ENCODE results near the gene TERC.

Gene TERC

DNA sequence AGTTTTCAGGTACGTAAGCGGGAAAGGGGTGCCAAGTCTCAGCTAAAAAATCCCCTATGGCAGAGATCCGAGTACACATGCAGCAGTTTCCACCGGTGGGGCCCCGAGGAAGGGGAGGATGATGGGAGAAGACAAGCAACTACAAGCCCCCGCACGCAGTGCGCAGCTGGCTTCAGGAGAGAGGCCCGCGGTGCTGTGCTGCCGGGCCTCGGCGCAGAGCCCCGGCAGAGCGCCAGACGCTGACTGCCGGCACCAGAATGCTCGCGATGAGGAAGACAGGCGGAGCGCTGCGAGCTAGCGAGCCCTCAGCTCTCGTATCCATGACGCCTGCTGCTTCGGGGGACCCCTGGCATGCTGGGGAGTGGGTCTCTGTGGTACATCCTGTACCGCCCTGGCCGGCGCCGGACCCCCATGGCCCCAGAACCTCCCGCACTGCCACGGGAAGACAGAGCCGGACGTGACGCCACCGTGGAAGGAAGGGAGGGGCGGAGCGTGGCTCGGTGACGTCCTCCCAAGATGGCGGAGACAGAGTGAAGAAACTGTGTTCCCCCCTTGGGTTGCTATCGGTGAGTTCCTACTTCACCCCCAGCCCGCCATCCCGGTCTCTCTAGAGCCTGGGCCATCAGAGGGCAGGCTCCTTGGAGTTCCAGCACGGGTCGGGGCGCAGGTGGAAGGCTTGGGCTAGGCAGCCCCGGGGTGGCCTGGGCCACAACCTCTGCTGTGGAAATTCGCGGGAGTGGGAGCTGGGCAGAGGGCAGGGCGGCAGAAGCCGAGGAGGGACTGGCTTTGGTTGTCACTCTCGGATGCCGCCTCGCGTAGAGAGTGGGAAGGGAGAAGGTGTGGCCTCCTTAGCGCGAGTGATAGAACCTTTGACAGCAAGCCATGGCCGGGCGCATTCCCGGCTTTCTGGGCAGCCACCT, 8.3 kb upstream of the TERC start, which contains the start of gene MYNN:
TSS of gene MYNN (plus strand) at position 500 of the 920 bp plus-strand sequence. CDS start 900 bp downstream, outside the sequence.
- DNase-seq, result peak; percentile 92
- no peak for TF ChIP-seq CTCF (IDR thresholded peaks at IDR 0.05)
- peaks cover 7% of the 10 kb centered on the region for H3K27me3 Mint-ChIP-seq (ENCODE audit: low read depth, poor library complexity)
- H3K36me3 Mint-ChIP-seq (ENCODE audit: low read depth), result peaks cover 24% of the 10 kb centered on the region
- no peaks in the 10 kb centered on the region for H3K9me3 Mint-ChIP-seq
- peak within 1 kb of the TSS; percentile 100 for H3K4me3 Mint-ChIP-seq
- H3K27ac Mint-ChIP-seq, result peak within 1 kb of the TSS; percentile 100
- H3K4me1 Mint-ChIP-seq, result peaks cover 37% of the 10 kb centered on the region

DNA sequence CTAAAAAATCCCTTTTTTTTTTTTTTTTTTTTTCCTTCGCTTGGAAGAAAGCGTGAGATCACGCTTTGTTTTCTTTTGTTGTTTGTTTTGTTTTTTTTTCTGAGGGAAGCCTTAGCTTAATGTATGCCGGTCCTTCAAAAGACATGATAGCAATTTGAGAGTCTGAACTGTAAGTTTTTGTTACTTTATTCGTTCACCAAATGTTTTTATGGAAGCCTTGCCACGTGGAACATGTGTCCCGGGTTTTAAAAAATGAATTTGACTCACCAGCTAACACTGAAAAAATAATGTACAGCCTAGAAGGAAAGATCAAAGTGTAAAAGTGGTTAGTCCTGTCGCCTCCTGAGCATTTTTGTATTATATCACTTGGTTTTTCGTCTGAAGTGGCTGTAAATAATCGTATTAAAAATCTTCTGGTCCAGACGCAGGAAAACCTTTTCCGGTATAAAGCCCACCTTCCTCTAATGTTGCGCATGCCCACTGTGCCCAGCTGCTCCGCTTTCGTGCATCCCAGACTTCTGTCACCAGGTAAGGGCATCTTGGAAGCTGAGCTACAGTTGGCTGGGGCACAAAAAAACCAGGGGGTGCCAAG, 7.5 kb upstream of the TERC start:
- Mint-ChIP-seq H3K9me3 (no peaks in the 10 kb centered on the region), H3K27me3 (ENCODE audit: low read depth, poor library complexity) (peaks cover 7% of the 10 kb centered on the region), H3K4me1 (peaks cover 37% of the 10 kb centered on the region), H3K36me3 (ENCODE audit: low read depth) (peaks cover 22% of the 10 kb centered on the region), H3K4me3 (peak overlapping the region; percentile 100), H3K27ac (peak overlapping the region; percentile 100)
- TF ChIP-seq CTCF (IDR thresholded peaks at IDR 0.05), result no peak
- peak; percentile 67 for DNase-seq

DNA sequence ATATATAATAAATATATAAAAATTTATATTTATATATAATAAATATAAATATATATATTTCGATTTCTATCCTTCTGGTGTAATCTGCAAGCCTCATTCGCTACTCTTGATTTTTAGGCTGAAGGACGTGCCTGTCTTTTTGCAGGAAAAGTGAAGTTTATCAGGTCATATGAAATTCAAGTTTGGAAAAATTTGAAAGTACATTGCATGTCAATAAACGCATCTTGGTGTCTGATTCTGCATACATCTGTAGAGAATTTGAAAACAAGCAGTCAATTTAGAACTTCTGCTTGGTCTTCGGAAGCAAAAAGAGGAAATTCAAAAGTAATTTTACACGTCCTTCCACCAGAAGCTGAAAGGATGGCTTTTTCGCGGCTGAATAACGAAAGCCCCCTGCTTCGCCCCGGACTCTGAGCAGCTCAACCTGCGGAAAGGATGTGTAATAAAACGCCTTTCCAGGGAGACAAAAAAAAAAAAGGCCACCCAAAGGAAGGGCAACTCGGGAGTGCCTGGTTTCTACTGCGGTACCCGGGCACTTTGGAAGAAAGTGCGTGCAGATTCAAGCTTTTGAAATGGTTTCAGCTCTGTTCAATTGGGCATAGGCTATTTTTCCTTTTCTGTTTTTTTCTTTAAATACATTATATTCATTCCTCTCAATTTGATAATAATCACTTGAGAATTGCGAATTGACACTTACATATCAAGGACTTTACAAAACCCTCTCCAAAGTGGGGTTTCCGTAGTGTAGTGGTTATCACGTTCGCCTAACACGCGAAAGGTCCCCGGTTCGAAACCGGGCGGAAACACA, 6.8 kb upstream of the TERC start:
- peaks cover 15% of the 10 kb centered on the region for H3K36me3 Mint-ChIP-seq (ENCODE audit: low read depth)
- peak overlapping the region; percentile 100 for H3K4me3 Mint-ChIP-seq
- no peak for TF ChIP-seq CTCF (IDR thresholded peaks at IDR 0.05)
- H3K27me3 Mint-ChIP-seq (ENCODE audit: low read depth, poor library complexity), result peaks cover 7% of the 10 kb centered on the region
- peak overlapping the region; percentile 100 for H3K27ac Mint-ChIP-seq
- peaks cover 37% of the 10 kb centered on the region for H3K4me1 Mint-ChIP-seq
- DNase-seq, result peak; percentile 65
- no peaks in the 10 kb centered on the region for H3K9me3 Mint-ChIP-seq

DNA sequence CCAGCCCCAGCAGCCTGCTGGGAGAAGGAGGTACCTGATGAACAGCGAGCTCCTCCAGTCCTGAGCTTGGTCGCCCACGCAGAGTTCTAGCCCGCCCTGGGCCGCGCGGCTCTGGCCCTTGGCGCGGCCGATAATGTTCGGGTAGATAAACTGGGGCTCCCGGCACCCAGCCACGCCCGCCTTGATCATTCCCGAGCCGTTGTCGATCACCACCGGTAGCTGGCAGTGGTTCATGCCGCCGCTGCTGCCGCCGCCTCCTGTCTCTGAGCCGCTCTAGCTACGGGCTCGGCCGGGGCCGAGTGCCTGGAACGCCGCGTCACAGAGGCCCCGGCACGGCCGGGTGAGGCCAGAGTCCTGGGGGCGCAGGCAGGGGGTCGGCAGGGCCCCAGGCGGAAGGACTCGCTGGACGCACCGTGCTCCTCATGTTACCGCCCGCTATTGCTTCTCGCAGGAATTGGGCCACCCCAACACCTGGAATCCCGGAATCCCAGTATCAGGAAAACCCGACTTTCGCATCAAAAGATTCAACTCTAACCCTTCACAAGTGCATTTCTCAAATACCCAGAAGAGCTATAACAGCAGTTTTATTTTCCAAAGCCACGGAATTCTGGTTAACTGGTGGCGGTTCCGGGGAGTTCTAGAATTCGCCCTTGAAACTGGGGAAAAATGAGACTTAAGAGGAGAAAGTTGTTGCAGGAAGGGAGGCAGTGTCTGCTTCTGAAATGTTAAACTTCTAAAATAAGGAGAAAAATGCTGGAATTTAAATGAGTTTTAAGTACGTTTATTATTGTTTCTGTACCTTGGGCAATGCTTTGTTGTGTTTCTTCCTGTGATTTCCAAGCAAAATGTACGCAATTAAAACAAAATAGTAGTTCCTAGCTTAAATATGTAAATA, 4.7 kb upstream of the TERC start, which contains the start of gene ACTRT3:
TSS of gene ACTRT3 (minus strand) at position 275 of the 895 bp plus-strand sequence. CDS start at position 234, 41 bp downstream.
- DNase-seq, result peak; percentile 81
- Mint-ChIP-seq H3K9me3 (peaks cover 18% of the 10 kb centered on the region), H3K27me3 (ENCODE audit: low read depth, poor library complexity) (peaks cover 7% of the 10 kb centered on the region), H3K27ac (peak within 1 kb of the TSS; percentile 96), H3K4me3 (peak within 1 kb of the TSS; percentile 92), H3K36me3 (ENCODE audit: low read depth) (peaks cover 13% of the 10 kb centered on the region), H3K4me1 (peaks cover 21% of the 10 kb centered on the region)
- TF ChIP-seq CTCF (IDR thresholded peaks at IDR 0.05), result no peak

DNA sequence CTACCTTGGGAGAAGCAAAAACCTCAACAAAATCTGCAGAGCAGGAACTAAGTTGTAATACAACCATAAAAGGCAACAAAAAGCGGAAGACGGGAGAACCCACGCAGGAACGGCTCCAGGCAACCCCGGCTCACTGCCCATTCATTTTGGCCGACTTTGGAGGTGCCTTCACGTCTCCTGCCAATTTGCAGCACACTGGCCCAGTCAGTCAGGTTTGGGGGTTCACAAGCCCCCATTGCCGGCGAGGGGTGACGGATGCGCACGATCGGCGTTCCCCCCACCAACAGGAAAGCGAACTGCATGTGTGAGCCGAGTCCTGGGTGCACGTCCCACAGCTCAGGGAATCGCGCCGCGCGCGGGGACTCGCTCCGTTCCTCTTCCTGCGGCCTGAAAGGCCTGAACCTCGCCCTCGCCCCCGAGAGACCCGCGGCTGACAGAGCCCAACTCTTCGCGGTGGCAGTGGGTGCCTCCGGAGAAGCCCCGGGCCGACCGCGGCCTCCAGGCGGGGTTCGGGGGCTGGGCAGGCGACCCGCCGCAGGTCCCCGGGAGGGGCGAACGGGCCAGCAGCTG, 463 bp downstream of the TERC start:
- Mint-ChIP-seq H3K9me3 (peaks cover 31% of the 10 kb centered on the region), H3K4me3 (peak overlapping the region; percentile 89), H3K27ac (peak overlapping the region; percentile 62), H3K36me3 (ENCODE audit: low read depth) (peaks cover 17% of the 10 kb centered on the region), H3K27me3 (ENCODE audit: low read depth, poor library complexity) (no peaks in the 10 kb centered on the region), H3K4me1 (peaks cover 5% of the 10 kb centered on the region)
- no peak for DNase-seq
- TF ChIP-seq CTCF (IDR thresholded peaks at IDR 0.05), result no peak

Measured in nephron progenitor cell (in vitro differentiated cells).